ENCODE measurements around the gene KCNC3. TPM values are rescaled to one million over a fixed set of nuclear protein-coding genes. Genes with fewer than 3 reads are reported as not detected.
A peak's percentile ranks its signal among the peaks of the same experiment; 100 is the strongest.

Gene KCNC3
- total and polyA plus RNA-seq, 10 of the 15 experiments (the other 5 are each of a cell fraction or from before 2014, with no cell fraction given): 0.08 to 3.8 (median 0.44) TPM; not detected in 2

DNA sequence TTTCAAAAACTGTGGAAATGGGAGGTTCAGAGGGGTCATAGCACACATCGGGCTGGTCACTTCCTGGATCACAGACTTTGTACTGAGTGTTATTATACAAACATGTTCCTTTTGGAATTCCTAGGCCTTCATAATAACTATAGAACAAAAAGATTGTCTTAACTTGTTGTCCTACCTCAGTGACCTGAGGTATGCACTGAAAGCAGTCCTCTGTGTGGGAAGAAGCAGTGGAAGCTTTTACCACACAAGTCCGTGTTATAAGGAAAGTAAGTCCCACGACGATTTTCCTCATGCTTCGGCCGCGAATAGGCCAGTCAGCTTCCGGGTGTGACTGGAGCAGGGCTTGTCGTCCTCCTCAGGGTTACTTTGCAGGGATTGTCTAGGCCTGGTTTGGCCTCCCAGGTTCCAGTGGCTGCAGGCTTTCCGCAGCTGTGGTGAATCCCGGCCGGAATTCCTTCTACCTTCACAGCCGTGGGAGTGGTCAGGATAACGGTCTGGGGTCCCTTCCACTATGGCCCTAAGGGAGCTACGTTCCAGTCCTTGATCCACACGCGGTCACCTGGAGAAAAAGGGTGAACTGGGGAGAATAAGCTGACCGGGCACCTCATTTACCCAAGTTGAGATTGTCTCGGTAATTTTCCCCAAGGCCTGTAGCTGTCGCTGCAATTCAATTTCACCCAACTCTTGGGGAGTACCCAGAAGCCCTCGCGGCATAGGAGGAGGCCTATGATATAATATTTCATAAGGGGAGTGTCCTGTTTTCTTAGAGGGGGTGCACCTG, 20.3 kb upstream of the KCNC3 start:
- Histone ChIP-seq H3K27me3 (replicated peaks in 1 of 2; ENCODE audit: control insufficient read depth in 2 of 2, insufficient read depth in 2 of 2, low read length in 1 of 2) (no peaks in the 10 kb centered on the region), H3K9me3 (replicated peaks; ENCODE audit: control insufficient read depth, insufficient read depth, low read length) (no peaks in the 10 kb centered on the region; the same call in 1 of the 3 replicates), H4K20me1 (ENCODE audit: control insufficient read depth, insufficient read depth) (no peaks in the 10 kb centered on the region), H3K4me2 (ENCODE audit: control insufficient read depth, insufficient read depth) (no peak overlapping the region), H3K27ac (ENCODE audit: control insufficient read depth, insufficient read depth) (no peak overlapping the region), H3K79me2 (ENCODE audit: control insufficient read depth, insufficient read depth, low read length) (peaks cover under 1% of the 10 kb centered on the region), H3K4me1 (ENCODE audit: control insufficient read depth, insufficient read depth, low read length) (peaks cover 45% of the 10 kb centered on the region), H3K4me3 (no peak overlapping the region), H2AFZ (ENCODE audit: control insufficient read depth, low read depth, low read length) (no peak overlapping the region), H3K9ac (ENCODE audit: control insufficient read depth, insufficient read depth, low read length) (no peak overlapping the region), H3K36me3 (ENCODE audit: control insufficient read depth in 2 of 2, insufficient read depth in 2 of 2, low read length in 1 of 2) (no peaks in the 10 kb centered on the region)
- intact Hi-C loops (cut with micrococcal nuclease; ENCODE audit: unreplicated experiment) (loop anchor here (5.0 to 10.0 kb wide), 3 partner anchors 83 to 545 kb away; partner anchors contain the start of gene MYBPC2), in situ Hi-C loops (cut with MboI) (loop anchor here (10.0 to 25.0 kb wide), 2 partner anchors 545 to 1013 kb away; partner anchors contain the start of genes CLDND2, ETFB and NKG7)
- POLR2A ChIA-PET: interaction anchor here (0.6 to 1.8 kb wide), 2 partner anchors 21 to 76 kb away, joined by 4 to 5 read pairs; no protein-coding TSS in a partner anchor
- FAIRE-seq: no peak
- no peak for ATAC-seq
- 73% methylated on average over 22 of the region's 22 CpGs for WGBS (ENCODE audit: insufficient coverage, insufficient replicate concordance, low lambda C conversion rate, missing lambda C conversion rate)
- SMC1A ChIA-PET (ENCODE audit: uncharacterized antibody, unreplicated experiment): interaction anchor here (0.7 to 3.1 kb wide), 3 partner anchors 11 to 16 kb away, joined by 3 to 7 read pairs (median 3); no protein-coding TSS in a partner anchor
- RAD21 ChIA-PET (ENCODE audit: unreplicated experiment): interaction anchor here (1.1 to 3.0 kb wide), 2 partner anchors 8 to 20 kb away, joined by 3 to 7 read pairs; partner anchors contain the start of gene KCNC3
- BruUV-seq (replicated peaks): no TSS peak
- peak in 1 of 3 experiments; percentile 17; a peak in 1 of 6 replicates for TF ChIP-seq CTCF (IDR thresholded peaks at IDR 0.05 in 2 of 3, conservative IDR thresholded peaks at IDR 0.05 in 1 of 3; ENCODE audit: control insufficient read depth in 2 of 3, extremely low read depth in 1 of 3, insufficient read depth in 1 of 3, low read depth in 3 of 3, low read length in 3 of 3)
- no peak for TF ChIP-seq NRF1 (conservative IDR thresholded peaks at IDR 0.05; ENCODE audit: low read depth, low read length)
- TF ChIP-seq SREBF2 (IDR thresholded peaks at IDR 0.05; ENCODE audit: low read length): no peak
- CTCF ChIA-PET: interaction anchor here (0.7 to 3.0 kb wide), 5 partner anchors 8 to 183 kb away, joined by 3 to 9 read pairs (median 4); no protein-coding TSS in a partner anchor
- no peak for DNase-seq (ENCODE audit: low read depth, low spot score)
